SK-N-DZ (cell line): ENCODE results near the gene KLHL22.
"Not testable (repeated sequence)": the region's sequence is repeated elsewhere in the genome, so short reads cannot be mapped to it uniquely, and the experiment has no call there.

ENCODE experiments used
- DNase-seq: peaks from one replicate; pipeline ENCODE4 v3.0.0-alpha.2; 2015; ENCODE audit warnings: low spot score

KLHL22 gene

DNA sequence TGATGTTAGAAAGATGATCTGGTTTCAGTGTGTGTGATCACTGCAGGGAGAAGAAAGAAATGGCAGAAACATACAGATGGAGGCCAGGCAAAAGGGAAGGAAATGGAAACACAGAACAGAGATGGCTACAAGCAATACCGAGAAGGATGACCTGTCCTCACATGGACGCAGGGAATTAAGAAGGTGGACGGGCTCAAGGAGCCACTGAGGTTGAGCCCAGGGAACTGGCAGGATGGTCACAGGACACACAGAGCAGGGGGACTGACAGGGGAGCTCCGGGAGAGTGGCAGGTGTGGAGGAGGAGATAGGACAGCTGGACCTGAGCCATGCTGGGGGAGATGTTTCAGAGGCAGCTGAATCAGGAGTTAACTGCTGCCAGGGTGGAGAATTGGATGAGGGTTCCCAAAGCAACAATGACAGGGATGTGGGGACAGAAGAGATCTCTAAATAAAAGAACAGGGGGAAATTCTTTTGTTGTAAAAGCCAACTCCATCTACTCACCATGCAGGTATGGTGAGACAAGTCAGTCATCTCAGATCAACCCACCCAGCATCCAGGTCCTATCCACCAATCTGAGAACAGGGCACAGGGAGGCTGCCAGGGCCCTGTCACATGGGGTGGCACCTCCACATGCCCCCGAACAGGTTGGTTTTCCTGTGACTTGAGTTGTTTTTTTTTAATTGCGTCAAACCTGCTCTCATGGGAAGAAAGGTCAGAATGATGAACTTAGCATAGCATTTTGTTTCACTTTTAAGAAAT lies 26.3 kb downstream of the KLHL22 start:
- no peak for DNase-seq

DNA sequence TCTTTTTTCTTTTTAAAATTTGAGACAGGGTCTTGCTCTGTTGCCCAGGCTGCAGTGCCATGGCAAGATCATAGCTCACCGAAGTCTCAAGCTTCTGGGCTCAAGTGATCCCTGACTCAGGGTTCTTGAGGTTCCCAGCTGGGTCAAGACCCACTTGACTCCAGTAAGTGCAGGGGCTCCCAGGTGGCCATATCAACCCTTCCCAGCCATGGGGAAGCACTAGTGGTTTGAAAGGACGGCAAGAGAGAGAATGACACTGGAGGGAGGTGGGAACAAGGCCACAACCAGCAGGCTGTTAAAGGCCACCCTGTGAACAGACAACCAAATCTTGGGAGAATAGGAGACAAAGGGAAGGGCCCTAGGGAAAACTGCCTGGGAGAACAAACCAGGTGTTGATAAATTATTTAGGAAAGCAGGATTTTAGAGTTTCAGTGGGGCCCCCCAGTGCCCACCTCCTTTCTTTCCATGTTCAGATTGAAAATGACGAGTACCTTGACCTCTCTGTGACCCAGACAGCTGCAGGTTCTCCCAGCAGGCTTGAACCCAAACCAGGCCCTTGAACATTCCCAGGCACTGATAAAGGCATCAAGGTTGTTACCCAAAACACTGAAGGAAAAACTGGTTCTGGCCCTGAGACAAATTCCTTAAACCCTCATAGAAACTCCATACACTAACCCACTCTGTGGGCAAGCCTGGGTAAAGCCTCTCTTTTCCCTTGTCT lies 28.8 kb downstream of the KLHL22 start:
- no peak for DNase-seq

DNA sequence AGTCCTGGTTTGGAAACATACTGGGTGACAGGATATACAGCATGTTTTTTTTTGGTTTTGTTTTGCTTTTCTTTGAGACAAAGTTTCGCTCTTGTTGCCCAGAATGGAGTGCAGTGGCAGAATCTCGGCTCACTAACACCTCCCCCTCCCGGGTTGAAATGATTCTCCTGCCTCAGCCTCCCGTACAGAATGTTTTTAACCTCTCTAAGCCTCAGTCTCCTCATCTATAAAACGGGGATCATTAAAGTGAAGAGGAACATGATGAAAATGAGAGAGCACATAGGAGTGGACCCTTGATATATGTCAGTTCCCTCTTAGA lies 29.9 kb downstream of the KLHL22 start:
- DNase-seq, result no peak

DNA sequence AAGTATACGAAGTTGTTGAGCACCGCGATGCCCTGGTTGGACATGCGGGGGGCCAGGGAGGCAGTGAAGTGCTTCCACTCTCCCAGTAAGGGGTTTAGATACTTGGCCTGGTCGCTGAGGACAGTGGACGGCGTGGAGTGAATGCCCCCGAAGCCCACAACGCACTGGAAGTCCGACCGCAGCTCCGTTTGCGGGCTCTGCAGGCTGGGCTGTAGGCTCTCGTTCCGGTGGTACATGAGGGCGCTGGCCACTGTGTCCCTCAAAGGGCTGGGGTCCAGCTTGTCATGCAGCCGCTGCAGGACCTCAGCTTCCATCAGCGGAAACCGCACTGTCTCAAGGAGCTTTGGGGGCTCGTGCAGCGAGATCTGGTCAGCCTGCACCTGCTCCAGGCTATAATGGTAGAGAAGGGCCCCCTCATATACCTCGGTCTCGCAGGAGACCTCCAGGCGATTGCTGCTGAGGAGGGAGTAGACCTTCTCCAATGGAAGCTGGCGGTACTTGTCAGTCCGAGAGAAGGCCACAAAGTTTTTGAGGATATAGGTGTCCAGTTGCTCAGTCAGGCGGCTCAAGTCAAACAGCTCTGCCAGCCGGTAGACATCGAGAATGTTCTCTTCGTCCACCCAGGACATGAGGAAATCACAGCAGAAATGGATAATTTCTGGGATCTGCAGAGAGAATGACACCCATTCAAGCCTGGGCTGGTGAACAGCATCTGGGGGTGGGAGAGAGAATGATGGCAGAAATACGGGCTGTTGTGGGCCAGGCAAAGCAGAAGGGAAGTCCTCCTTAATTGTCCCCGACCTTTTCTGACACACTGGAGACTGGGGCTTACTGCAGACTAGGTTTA lies 30.5 kb downstream of the KLHL22 start:
- no peak for DNase-seq

DNA sequence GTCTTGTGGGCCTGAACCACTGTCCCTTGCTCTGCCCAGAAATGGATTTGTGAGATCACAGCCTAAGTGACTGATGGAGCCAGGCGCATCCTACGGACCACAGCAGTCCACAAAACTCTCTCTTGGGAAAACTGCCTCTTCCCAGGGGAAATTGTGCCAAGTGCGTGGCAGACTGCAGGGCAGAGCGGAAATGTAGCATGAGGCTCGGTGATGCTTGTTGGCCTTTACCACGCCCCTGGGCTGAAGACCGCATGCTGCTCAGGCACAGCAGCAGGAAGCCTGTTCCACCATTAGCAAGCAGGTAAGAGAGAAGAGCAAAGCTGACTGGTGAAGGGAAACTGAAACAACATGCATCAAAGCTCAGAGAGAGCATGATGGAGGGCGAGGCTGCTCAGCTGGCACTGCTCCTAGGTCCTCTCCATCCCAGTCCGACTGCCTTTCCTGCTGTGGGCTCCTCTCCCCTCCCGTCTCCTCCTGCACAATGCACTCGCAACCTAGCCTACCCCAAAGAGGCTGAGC lies 31.4 kb downstream of the KLHL22 start:
- DNase-seq, result no peak

DNA sequence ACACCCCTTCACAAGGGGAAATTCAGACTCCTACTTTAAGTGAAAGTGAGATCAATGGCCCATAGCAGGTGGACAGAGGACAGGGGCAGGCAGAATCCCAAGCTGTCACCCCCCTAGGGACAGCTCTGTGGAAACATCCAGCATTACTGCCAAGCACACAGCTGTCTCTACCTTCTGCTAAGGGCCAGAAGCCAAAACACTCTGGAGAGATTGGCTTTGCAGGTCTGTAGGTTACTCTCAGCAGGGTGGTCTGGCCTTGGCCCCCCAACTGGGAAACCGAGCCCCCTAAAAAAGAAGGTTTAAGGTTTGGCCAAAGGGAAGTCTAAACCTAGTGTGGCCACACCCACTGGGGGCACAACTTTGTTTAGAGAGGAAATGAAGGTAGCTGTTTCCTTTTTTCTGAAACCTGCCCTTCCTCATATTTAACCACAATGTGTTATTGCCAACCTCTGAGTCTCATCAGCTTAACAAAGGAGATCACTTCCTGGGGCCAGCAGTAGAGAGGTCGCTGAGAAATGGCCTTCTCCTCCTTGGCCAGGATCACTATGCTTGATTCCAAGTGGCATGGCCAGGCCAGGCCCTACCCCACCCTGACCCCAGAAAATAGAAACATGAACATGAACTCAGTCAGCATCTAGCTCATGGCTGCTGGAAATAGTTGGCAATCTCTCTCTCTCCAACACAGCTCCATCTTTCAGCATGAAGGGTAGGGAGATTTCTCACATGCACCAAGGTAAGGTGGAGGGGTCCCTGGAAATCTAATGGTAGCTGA lies 32.1 kb downstream of the KLHL22 start:
- DNase-seq, result no peak

DNA sequence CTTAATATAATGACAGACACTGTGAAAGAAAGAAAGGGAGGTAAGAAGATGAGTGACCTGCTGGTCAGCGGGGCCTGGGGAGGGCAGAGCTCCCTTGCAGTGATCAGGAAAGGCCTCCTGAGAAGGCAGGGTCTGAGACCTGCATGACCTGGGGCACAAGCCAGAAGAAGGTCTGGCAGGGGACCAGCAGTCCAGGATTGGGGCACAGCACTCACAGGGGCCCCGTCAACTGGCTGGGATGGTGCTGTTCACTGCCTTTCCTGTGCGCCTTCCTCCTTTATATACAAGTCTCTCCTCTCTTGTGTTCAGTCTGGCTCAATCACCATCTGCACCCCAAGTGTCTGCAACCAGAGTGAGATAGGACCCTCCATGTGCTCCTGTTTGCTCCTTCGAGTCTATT lies 35.7 kb downstream of the KLHL22 start:
- no peak for DNase-seq

DNA sequence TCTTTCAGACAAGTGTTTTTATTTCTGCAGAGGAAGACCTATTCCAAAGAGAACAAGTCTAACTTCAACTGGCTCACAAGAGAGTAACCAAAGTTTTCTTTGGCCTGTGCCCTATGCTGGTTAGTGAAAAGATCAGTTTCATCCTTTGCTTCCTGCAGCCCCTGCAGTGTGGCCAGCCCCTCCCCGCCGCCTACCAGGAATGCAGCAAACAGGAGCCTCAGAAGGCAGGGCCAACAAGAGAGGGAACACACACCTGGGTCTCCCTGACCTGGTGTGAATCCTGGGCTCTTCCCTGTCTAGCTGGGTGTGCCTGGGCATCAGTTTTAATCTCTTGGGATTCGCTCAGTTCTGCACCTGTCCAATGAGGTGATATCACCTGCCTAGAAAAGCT lies 36.4 kb downstream of the KLHL22 start:
- no peak for DNase-seq

DNA sequence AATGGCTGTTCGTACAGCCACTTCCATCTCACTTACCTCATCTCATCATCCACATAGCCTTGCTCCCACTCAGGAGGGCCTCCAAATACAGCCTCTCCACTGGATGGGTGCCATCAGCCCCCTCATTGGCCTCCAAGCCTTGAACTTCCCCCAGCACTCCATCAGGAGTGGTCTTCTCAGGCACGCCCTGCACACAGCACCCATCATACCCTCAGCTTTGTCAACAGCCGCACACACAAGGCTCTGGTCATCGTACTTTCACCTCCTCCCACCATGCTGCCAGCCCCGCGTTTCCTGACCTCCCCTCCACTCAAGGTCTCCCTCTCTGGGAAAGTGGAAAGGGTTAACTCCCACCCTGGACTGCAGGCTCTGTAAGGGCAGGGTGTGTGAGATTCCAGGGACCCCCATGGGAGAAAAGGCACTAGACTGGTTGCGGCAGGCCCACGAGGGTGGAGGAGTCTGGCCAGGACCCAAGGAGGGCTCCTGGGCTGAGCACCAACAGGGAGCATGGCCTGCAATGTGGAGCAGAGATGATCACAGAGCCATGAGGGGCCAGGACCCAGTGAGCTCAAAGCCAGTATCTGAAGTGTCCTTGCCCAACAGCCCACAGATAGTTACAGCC lies 37.0 kb downstream of the KLHL22 start:
- no peak for DNase-seq

DNA sequence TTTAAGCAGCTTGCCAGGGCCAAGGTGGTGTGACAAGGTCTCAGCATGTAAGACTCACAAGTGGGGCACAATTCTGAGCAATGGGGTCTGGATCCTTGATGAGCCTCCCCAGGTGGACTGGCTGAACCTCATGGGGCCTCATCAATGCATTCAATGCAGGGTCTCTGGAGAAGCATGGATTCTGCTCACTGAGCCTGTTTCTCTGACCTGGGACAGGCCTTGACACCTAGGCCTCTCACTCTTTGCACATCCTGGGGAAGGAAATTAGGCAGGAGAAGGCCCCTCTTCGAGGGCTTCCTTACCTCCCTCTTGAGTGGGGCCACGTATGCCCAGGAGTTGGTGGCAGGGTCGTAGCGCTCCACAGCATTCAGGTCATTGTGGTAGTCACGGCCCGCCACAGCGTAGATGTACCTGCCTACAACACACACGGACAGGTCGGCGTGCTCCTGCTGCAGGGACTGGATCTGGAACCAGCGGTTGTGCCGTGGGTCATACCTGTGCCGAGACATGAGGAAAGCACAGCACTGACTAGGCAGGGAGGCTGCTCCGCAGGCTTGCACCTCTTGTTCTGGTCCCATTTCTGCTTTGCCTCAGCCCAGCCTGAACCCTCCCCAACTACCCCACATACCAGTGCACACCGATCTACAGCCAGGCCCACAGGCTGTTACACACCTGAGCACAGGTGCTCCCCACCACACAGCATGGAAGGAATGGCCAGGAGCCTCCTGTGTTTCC lies 37.9 kb downstream of the KLHL22 start:
- DNase-seq, result no peak

DNA sequence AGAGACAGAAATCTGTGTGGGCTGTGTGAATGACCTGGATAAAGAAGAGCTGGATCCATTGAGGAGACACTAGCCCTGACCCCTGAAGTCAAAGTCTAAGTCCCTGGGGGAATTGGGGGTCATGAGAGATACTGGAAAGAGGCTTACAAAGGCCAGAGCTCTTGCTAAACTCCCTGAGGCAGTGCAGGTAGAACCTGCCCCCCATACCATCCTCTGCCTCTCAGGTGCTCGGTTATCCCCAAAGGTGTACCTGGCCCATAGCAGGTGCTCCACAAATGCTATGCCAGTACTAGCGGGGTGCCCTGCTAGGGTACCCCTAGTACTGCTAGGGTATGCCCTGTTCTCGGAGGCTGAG lies 38.9 kb downstream of the KLHL22 start:
- DNase-seq, result no peak

DNA sequence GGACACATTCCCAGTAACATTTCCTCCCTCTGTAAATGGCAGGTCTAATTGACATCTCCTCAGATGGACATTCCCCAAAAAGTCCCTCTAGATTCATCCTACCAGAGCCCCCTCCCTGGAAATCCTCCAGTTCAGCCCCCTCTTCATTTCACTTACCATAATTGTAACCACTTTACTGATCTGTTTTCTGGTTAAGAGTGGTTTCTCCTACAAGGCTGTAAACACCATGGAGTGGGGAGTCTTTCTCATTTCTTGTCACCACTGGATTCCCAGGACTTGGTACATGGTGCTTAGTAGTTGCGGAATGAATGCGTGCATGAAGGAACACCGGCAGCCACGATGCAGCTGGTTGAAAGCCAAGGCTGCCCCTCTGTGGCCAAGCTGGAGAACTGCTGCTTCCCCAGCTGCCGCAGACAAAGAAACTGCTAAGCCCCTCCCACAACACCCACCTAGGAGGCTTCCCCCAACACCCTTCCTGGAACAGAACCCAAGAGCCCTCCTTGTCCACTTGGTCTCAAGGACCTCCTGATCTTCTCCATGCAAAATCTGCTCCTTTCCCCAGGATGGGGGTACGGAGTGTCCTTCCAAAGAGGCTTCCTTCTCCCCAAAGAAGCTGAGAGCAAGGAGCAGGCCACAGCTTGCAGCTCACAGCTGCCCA lies 39.4 kb downstream of the KLHL22 start:
- peak; percentile 86 for DNase-seq

DNA sequence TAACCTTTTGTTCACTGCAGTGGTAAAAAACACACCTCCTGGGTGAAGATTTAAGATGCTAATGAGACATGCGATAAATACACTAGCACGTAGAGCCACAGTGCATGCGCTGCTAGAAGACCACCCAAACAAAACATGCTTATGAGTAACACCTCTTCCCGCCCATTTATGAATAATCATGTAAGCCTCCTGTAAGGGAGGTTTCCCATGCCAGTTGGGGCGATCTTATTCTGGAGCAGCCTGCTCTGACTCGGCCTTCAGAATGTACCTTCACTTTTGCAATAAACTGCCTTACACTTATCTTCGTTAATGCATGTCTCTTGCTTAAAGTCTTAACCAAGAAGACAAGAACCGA lies 39.9 kb downstream of the KLHL22 start:
- DNase-seq, result no peak

DNA sequence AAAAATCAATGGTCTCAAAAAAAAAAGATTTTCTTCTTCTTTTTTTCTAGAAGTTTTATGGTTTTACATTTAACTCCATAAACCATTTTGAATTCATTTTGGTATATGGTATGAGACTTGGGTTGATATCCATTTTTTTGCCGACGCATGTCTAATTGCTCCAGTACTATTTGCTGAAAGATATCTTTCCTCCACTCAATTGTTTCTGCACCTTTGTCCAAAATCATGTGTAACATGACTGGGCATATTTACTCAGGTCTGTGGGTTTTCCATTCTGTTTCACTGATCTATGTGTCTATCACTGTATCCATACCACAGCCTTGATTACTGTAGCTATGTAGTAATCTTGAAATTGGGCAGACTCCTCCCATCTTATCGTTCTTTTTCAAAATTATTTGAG lies 42.4 kb downstream of the KLHL22 start:
- DNase-seq, result no peak

DNA sequence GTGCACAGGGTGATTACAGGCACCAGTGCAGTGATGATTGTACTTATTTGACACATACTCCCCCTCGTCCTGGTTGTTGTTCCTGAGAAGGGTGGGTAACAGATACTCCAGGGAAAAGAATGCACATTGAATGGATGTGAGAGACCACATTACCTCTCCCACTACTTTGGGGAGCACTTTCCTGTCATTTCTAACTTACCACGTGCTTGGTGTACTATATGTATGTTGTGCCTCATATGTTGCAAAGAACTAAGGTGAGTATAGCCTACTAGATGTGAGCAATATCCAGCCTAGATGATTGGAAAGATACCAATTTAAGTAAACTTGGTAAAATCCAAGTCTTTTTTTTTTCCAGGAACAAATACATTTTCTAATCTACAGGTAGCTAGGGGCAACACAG lies 43.7 kb downstream of the KLHL22 start:
- DNase-seq, result no peak

DNA sequence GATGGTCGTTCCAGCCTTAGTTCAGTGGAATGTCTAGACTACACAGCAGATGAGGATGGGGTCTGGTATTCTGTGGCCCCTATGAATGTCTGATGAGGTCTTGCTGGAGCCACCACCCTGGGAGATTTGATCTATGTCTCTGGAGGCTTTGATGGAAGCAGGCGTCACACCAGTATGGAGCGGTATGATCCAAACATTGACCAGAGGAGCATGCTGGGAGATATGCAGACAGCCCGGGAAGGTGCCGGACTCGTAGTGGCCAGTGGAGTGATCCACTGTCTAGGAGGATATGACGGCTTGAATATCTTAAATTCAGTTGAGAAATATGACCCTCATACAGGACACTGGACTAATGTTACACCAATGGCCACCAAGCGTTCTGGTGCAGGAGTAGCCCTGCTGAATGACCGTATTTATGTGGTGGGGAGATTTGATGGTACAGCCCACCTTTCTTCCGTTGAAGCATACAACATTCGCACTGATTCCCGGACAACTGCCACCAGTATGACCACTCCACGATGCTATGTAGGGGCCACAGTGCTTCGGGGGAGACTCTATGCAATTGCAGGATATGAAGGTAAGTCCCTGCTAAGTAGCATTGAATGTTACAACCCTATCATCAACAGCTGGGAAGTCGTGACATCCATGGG lies 44.3 kb downstream of the KLHL22 start:
- DNase-seq, result not testable (repeated sequence)

DNA sequence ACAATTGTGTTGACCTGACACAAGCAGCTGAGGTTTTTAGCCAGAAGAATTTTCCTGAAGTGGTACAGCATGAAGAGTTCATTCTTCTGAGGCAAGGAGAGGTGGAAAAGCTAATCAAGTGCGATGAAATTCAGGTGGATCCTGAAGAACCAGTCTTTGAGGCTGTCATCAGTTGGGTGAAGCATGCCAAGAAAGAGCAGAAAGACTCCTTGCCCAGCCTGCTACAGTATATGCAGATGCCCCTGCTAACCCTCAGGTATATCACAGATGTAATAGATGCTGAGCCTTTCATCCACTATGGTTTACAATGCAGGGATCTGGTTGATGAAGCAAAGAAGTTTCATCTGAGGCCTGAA lies 45.1 kb downstream of the KLHL22 start:
- no peak for DNase-seq

DNA sequence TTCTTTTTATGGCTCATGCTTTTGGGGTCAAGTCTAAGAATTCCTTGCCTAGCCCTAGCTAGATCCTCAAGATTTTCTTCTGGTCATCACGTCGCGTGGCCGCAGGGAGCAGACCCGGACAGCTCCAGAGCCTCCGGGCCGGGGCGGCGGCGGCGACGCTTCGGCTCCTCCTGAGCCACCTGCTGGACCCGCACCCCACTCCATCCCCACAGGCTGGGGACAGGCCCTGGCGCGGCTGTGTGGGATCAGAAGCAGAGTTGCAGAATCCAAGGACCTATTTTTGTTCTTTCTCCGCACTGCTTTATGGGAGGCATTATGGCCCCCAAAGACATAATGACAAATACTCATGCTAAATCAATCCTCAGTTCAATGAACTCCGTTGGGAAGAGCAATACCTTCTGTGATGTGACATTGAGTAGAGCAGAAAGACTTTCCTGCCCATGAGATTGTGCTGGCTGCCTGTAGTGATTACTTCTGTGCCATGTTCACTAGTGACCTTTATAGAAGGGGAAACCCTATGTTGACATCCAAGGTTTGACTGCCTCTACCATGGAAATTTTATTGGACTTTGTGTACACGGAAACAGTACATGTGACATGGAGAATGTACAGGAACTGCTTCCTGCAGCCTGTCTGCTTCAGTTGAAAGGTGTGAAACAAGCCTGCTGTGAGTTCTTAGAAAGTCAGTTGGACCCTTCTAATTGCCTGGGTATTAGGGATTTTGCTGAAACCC lies 45.6 kb downstream of the KLHL22 start:
- no peak for DNase-seq

DNA sequence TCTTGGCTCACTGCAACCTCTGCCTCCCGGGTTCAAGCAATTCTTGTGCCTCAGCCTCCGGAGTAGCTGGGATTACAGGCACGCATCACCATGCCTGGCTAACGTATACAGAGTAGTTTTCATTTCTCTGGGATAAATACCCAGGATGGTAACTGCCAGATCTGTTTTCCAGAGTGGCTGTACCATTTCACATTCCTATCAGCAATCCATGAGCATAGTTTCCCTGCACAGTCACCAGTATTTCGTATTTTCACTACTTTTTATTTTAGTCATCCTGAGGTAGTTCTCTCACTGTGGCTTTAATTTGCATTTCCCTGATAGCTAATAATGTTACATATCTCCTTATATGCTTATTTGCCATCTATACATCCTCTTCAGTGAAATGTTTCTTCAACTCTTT lies 47.0 kb downstream of the KLHL22 start:
- DNase-seq, result no peak
